Measurements from ENCODE around the gene SLC38A10.

The SLC38A10 gene

GRCh38 chr17:81289627-81290026 is 5.5 kb downstream of the SLC38A10 start:
- TF ChIP-seq CTCF (IDR thresholded peaks at IDR 0.05; ENCODE audit: control extremely low read depth, extremely low read depth, low read depth, missing control alignments): no peak
- DNase-seq (ENCODE audit: extremely low spot score): no peak
- POLR2A ChIA-PET: no interaction called here
- CTCF ChIA-PET: interaction anchor here (1.8 kb wide), 1 partner anchor 312 kb away, joined by 4 read pairs; no protein-coding TSS in a partner anchor

GRCh38 chr17:81288715-81289114 is 6.4 kb downstream of the SLC38A10 start:
- TF ChIP-seq CTCF (IDR thresholded peaks at IDR 0.05; ENCODE audit: control extremely low read depth, extremely low read depth, low read depth, missing control alignments): no peak
- no peak for DNase-seq (ENCODE audit: extremely low spot score)
- POLR2A ChIA-PET: no interaction called here
- CTCF ChIA-PET: interaction anchor here (1.1 to 1.8 kb wide), 2 partner anchors 196 to 312 kb away, joined by 3 to 4 read pairs; no protein-coding TSS in a partner anchor

GRCh38 chr17:81287741-81288430 is 7.2 kb downstream of the SLC38A10 start:
- no peak for TF ChIP-seq CTCF (IDR thresholded peaks at IDR 0.05; ENCODE audit: control extremely low read depth, extremely low read depth, low read depth, missing control alignments)

GRCh38 chr17:81287152-81287551 is 8.0 kb downstream of the SLC38A10 start:
- ChIA-PET POLR2A (interaction anchor here (0.7 kb wide), 1 partner anchor 14 kb away, joined by 3 read pairs; no protein-coding TSS in a partner anchor), CTCF (interaction anchor here (0.9 to 1.5 kb wide), 2 partner anchors 196 to 198 kb away, joined by 3 to 5 read pairs; no protein-coding TSS in a partner anchor)
- TF ChIP-seq CTCF (IDR thresholded peaks at IDR 0.05; ENCODE audit: control extremely low read depth, extremely low read depth, low read depth, missing control alignments): no peak
- no peak for DNase-seq (ENCODE audit: extremely low spot score)

More at GRCh38 chr17:81287741-81288430, 7.2 kb downstream of the SLC38A10 start:
- ChIA-PET POLR2A (no interaction called here), CTCF (interaction anchor here (0.9 to 1.8 kb wide), 3 partner anchors 195 to 313 kb away, joined by 3 to 4 read pairs (median 3); no protein-coding TSS in a partner anchor)
- no peak for DNase-seq (ENCODE audit: extremely low spot score)

GRCh38 chr17:81286491-81287145 is 8.5 kb downstream of the SLC38A10 start:
- ChIA-PET CTCF (interaction anchor here (1.5 kb wide), 1 partner anchor 198 kb away, joined by 5 read pairs; no protein-coding TSS in a partner anchor), POLR2A (interaction anchor here (0.7 kb wide), 1 partner anchor 14 kb away, joined by 3 read pairs; no protein-coding TSS in a partner anchor)
- no peak for DNase-seq (ENCODE audit: extremely low spot score)
- TF ChIP-seq CTCF (IDR thresholded peaks at IDR 0.05; ENCODE audit: control extremely low read depth, extremely low read depth, low read depth, missing control alignments): no peak

GRCh38 chr17:81285894-81286293 is 9.2 kb downstream of the SLC38A10 start:
- DNase-seq (ENCODE audit: extremely low spot score): no peak
- CTCF ChIA-PET: interaction anchor here (1.0 to 1.5 kb wide), 3 partner anchors 199 to 221 kb away, joined by 4 to 5 read pairs (median 4); no protein-coding TSS in a partner anchor
- TF ChIP-seq CTCF (IDR thresholded peaks at IDR 0.05; ENCODE audit: control extremely low read depth, extremely low read depth, low read depth, missing control alignments): no peak
- POLR2A ChIA-PET: no interaction called here
